Loucy (cell line): ENCODE results near the gene LRRTM4.

Experiments
- EZH2phosphoT487 ChIP-seq: fragments of 200-600 bp; IDR thresholded peaks from 2 replicates; pipeline ENCODE4 v1.6.1; 2018; ENCODE audit warnings: antibody characterized with exemption, mild to moderate bottlenecking, moderate library complexity, borderline replicate concordance
- TF ChIP-seq, protein P1 (sequence below): fragments of 200-600 bp; sonication (generic); conservative IDR thresholded peaks from 2 replicates; pipeline ENCODE4 v1.5.1; 2014; ENCODE audit warnings: mild to moderate bottlenecking, antibody characterized with exemption, low read length

- TF ChIP-seq, protein P1, sequence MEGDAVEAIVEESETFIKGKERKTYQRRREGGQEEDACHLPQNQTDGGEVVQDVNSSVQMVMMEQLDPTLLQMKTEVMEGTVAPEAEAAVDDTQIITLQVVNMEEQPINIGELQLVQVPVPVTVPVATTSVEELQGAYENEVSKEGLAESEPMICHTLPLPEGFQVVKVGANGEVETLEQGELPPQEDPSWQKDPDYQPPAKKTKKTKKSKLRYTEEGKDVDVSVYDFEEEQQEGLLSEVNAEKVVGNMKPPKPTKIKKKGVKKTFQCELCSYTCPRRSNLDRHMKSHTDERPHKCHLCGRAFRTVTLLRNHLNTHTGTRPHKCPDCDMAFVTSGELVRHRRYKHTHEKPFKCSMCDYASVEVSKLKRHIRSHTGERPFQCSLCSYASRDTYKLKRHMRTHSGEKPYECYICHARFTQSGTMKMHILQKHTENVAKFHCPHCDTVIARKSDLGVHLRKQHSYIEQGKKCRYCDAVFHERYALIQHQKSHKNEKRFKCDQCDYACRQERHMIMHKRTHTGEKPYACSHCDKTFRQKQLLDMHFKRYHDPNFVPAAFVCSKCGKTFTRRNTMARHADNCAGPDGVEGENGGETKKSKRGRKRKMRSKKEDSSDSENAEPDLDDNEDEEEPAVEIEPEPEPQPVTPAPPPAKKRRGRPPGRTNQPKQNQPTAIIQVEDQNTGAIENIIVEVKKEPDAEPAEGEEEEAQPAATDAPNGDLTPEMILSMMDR, result no peak
- TF ChIP-seq EZH2phosphoT487, result no peak
These were observed 772.3 kb downstream of the LRRTM4 start for GRCh38 chr2:76749858-76750257.
